ENCODE measurements around the gene CERS1. TPM values are rescaled to one million over a fixed set of nuclear protein-coding genes. Genes with fewer than 3 reads are reported as not detected.
"Not testable (repeated sequence)": the region's sequence is repeated elsewhere in the genome, so short reads cannot be mapped to it uniquely, and the experiment has no call there.

CERS1 gene
- total and polyA plus RNA-seq, 5 donors from 2014 or later = not detected

GRCh38 chr19:18924684-18925213 lies 28.8 kb upstream of the CERS1 start:
- no peak overlapping the region for H3K27ac ChIP-seq (ENCODE audit: insufficient read depth, low read length, poor library complexity, severe bottlenecking)
- peaks cover 0 to 17% (median 3%) of the 10 kb centered on the region in 4 donors for H3K4me1 Mint-ChIP-seq
- peak overlapping the region in 1 of 3 donors; percentile 69 for H3K27ac Mint-ChIP-seq
- H3K36me3 Mint-ChIP-seq = peaks cover 16% of the 10 kb centered on the region
- H3K27me3 ChIP-seq (ENCODE audit: control insufficient read depth, insufficient read depth, low read length) = no peaks in the 10 kb centered on the region
- peaks cover 55% of the 10 kb centered on the region for H3K36me3 ChIP-seq (ENCODE audit: control insufficient read depth, insufficient read depth, low read length)
- no peaks in the 10 kb centered on the region for H3K9me3 Mint-ChIP-seq
- peaks cover 9% of the 10 kb centered on the region for H3K4me1 ChIP-seq (ENCODE audit: control insufficient read depth, insufficient read depth, low read length, poor library complexity, severe bottlenecking)
- H3K9me3 ChIP-seq (ENCODE audit: control insufficient read depth in 2 of 2, low read length in 2 of 2) = no peaks in the 10 kb centered on the region
- no peak overlapping the region for H3K4me3 ChIP-seq (ENCODE audit: low read depth, low read length)
- H3K4me3 Mint-ChIP-seq = peak overlapping the region in 1 of 4 donors; percentile 89
- ATAC-seq (ENCODE audit: low read depth in 2 of 2) = no peak
- H3K27me3 Mint-ChIP-seq = no peaks in the 10 kb centered on the region
- no peak for DNase-seq

GRCh38 chr19:18922228-18922985 lies 26.4 kb upstream of the CERS1 start:
- Histone ChIP-seq H3K4me3 (ENCODE audit: low read depth, low read length) (no peak overlapping the region), H3K27me3 (ENCODE audit: control insufficient read depth, insufficient read depth, low read length) (no peaks in the 10 kb centered on the region), H3K36me3 (ENCODE audit: control insufficient read depth, insufficient read depth, low read length) (peaks cover 45% of the 10 kb centered on the region), H3K4me1 (ENCODE audit: control insufficient read depth, insufficient read depth, low read length, poor library complexity, severe bottlenecking) (peaks cover 26% of the 10 kb centered on the region), H3K9me3 (ENCODE audit: control insufficient read depth in 2 of 2, low read length in 2 of 2) (no peaks in the 10 kb centered on the region), H3K27ac (ENCODE audit: insufficient read depth, low read length, poor library complexity, severe bottlenecking) (no peak overlapping the region)
- H3K27ac Mint-ChIP-seq = no peak overlapping the region
- H3K4me3 Mint-ChIP-seq = peak overlapping the region in 2 of 4 donors; percentile 35 to 81
- no peak for DNase-seq
- H3K4me1 Mint-ChIP-seq = peaks cover 0 to 37% (median 8%) of the 10 kb centered on the region in 4 donors
- peaks cover 18% of the 10 kb centered on the region for H3K36me3 Mint-ChIP-seq
- H3K9me3 Mint-ChIP-seq = no peaks in the 10 kb centered on the region
- no peak for ATAC-seq (ENCODE audit: low read depth in 2 of 2)
- no peaks in the 10 kb centered on the region for H3K27me3 Mint-ChIP-seq

GRCh38 chr19:18921593-18921992 lies 25.6 kb upstream of the CERS1 start:
- Mint-ChIP-seq H3K36me3 (peaks cover 22% of the 10 kb centered on the region), H3K4me3 (peak overlapping the region in 3 of 4 donors; percentile 11 to 70 (median 62))
- no peak overlapping the region for H3K4me3 ChIP-seq (ENCODE audit: low read depth, low read length)

GRCh38 chr19:18920400-18920799 lies 24.4 kb upstream of the CERS1 start:
- Mint-ChIP-seq H3K4me3 (peak overlapping the region in 3 of 4 donors; percentile 76 to 90 (median 82)), H3K36me3 (peaks cover 19% of the 10 kb centered on the region), H3K4me1 (peaks cover 0 to 50% (median 15%) of the 10 kb centered on the region in 4 donors), H3K27me3 (no peaks in the 10 kb centered on the region), H3K27ac (peak overlapping the region in 2 of 3 donors; percentile 93 to 98), H3K9me3 (no peaks in the 10 kb centered on the region)
- peaks cover 31% of the 10 kb centered on the region for H3K4me1 ChIP-seq (ENCODE audit: control insufficient read depth, insufficient read depth, low read length, poor library complexity, severe bottlenecking)
- no peak for DNase-seq
- peak overlapping the region; percentile 77 for H3K27ac ChIP-seq (ENCODE audit: insufficient read depth, low read length, poor library complexity, severe bottlenecking)
- no peaks in the 10 kb centered on the region for H3K27me3 ChIP-seq (ENCODE audit: control insufficient read depth, insufficient read depth, low read length)
- H3K4me3 ChIP-seq (ENCODE audit: low read depth, low read length) = peak overlapping the region; percentile 97
- no peak for ATAC-seq (ENCODE audit: low read depth in 2 of 2)
- H3K36me3 ChIP-seq (ENCODE audit: control insufficient read depth, insufficient read depth, low read length) = peaks cover 31% of the 10 kb centered on the region
- H3K9me3 ChIP-seq (ENCODE audit: control insufficient read depth in 2 of 2, low read length in 2 of 2) = no peaks in the 10 kb centered on the region

More at GRCh38 chr19:18921593-18921992, 25.6 kb upstream of the CERS1 start:
- ATAC-seq (ENCODE audit: low read depth in 2 of 2) = no peak
- Mint-ChIP-seq H3K4me1 (peaks cover 0 to 43% (median 10%) of the 10 kb centered on the region in 4 donors), H3K9me3 (no peaks in the 10 kb centered on the region), H3K27ac (no peak overlapping the region), H3K27me3 (no peaks in the 10 kb centered on the region)
- H3K4me1 ChIP-seq (ENCODE audit: control insufficient read depth, insufficient read depth, low read length, poor library complexity, severe bottlenecking) = peaks cover 27% of the 10 kb centered on the region
- no peak for DNase-seq
- H3K36me3 ChIP-seq (ENCODE audit: control insufficient read depth, insufficient read depth, low read length) = peaks cover 40% of the 10 kb centered on the region
- no peak overlapping the region for H3K27ac ChIP-seq (ENCODE audit: insufficient read depth, low read length, poor library complexity, severe bottlenecking)
- H3K9me3 ChIP-seq (ENCODE audit: control insufficient read depth in 2 of 2, low read length in 2 of 2) = no peaks in the 10 kb centered on the region
- no peaks in the 10 kb centered on the region for H3K27me3 ChIP-seq (ENCODE audit: control insufficient read depth, insufficient read depth, low read length)

- peaks cover 32% of the 10 kb centered on the region for H3K36me3 ChIP-seq (ENCODE audit: control insufficient read depth, insufficient read depth, low read length)
- peaks cover 19% of the 10 kb centered on the region for H3K36me3 Mint-ChIP-seq
Observed at GRCh38 chr19:18919900-18920214, 23.9 kb upstream of the CERS1 start.

GRCh38 chr19:18919086-18919899 lies 23.3 kb upstream of the CERS1 start, which contains the start of the genes COPE and DDX49:
COPE (minus strand) TSS chr19:18919387; CDS start chr19:18919348, 39 bp downstream.
DDX49 (plus strand) TSS chr19:18919715; CDS start chr19:18919742, 27 bp downstream.
- Mint-ChIP-seq H3K36me3 (peaks cover 15% of the 10 kb centered on the region), H3K9me3 (no peaks in the 10 kb centered on the region), H3K4me3 (peak within 1 kb of the TSS; percentile 76 to 90 (median 83)), H3K27me3 (no peaks in the 10 kb centered on the region), H3K4me1 (peaks cover 0 to 57% (median 16%) of the 10 kb centered on the region in 4 donors), H3K27ac (peak within 1 kb of the TSS; percentile 83 to 98 (median 93))
- Histone ChIP-seq H3K4me1 (ENCODE audit: control insufficient read depth, insufficient read depth, low read length, poor library complexity, severe bottlenecking) (peaks cover 31% of the 10 kb centered on the region), H3K27ac (ENCODE audit: insufficient read depth, low read length, poor library complexity, severe bottlenecking) (peak within 1 kb of the TSS; percentile 94), H3K4me3 (ENCODE audit: low read depth, low read length) (peak within 1 kb of the TSS; percentile 97), H3K27me3 (ENCODE audit: control insufficient read depth, insufficient read depth, low read length) (no peaks in the 10 kb centered on the region), H3K36me3 (ENCODE audit: control insufficient read depth, insufficient read depth, low read length) (peaks cover 31% of the 10 kb centered on the region), H3K9me3 (ENCODE audit: control insufficient read depth in 2 of 2, low read length in 2 of 2) (no peaks in the 10 kb centered on the region)
- DNase-seq = peak; percentile 98 to 100 (median 99)
- ATAC-seq (ENCODE audit: low read depth in 2 of 2) = peak; percentile 95 to 97

More at GRCh38 chr19:18919900-18920214, 23.9 kb upstream of the CERS1 start:
- peaks cover 31% of the 10 kb centered on the region for H3K4me1 ChIP-seq (ENCODE audit: control insufficient read depth, insufficient read depth, low read length, poor library complexity, severe bottlenecking)
- Mint-ChIP-seq H3K27ac (peak overlapping the region; percentile 70 to 98 (median 93)), H3K4me1 (peaks cover 0 to 55% (median 16%) of the 10 kb centered on the region in 4 donors), H3K27me3 (no peaks in the 10 kb centered on the region), H3K4me3 (peak overlapping the region; percentile 76 to 90 (median 83)), H3K9me3 (no peaks in the 10 kb centered on the region)
- H3K27me3 ChIP-seq (ENCODE audit: control insufficient read depth, insufficient read depth, low read length) = no peaks in the 10 kb centered on the region
- ATAC-seq (ENCODE audit: low read depth in 2 of 2) = no peak
- peak overlapping the region; percentile 97 for H3K4me3 ChIP-seq (ENCODE audit: low read depth, low read length)
- DNase-seq = no peak
- H3K9me3 ChIP-seq (ENCODE audit: control insufficient read depth in 2 of 2, low read length in 2 of 2) = no peaks in the 10 kb centered on the region
- peak overlapping the region; percentile 77 for H3K27ac ChIP-seq (ENCODE audit: insufficient read depth, low read length, poor library complexity, severe bottlenecking)

- not testable (repeated sequence) for H3K27me3 ChIP-seq (ENCODE audit: control insufficient read depth, insufficient read depth, low read length); DNase-seq; H3K9me3 ChIP-seq (ENCODE audit: control insufficient read depth in 2 of 2, low read length in 2 of 2); H3K9me3 Mint-ChIP-seq; ATAC-seq (ENCODE audit: low read depth in 2 of 2); H3K4me3 ChIP-seq (ENCODE audit: low read depth, low read length); H3K27me3 Mint-ChIP-seq; H3K27ac ChIP-seq (ENCODE audit: insufficient read depth, low read length, poor library complexity, severe bottlenecking)
- Mint-ChIP-seq H3K4me3 (peak overlapping the region; percentile 51 to 90 (median 76)), H3K27ac (peak overlapping the region in 2 of 3 donors; percentile 49 to 65), H3K36me3 (peaks cover 17% of the 10 kb centered on the region), H3K4me1 (peaks cover 0 to 66% (median 16%) of the 10 kb centered on the region in 4 donors)
- H3K36me3 ChIP-seq (ENCODE audit: control insufficient read depth, insufficient read depth, low read length) = peaks cover 17% of the 10 kb centered on the region
- H3K4me1 ChIP-seq (ENCODE audit: control insufficient read depth, insufficient read depth, low read length, poor library complexity, severe bottlenecking) = peaks cover 34% of the 10 kb centered on the region
Observed at GRCh38 chr19:18917593-18917992, 21.6 kb upstream of the CERS1 start.
